Endothelial cell (in vitro differentiated cells): ENCODE results near the gene LAMTOR4. TPM values are rescaled to one million over a fixed set of nuclear protein-coding genes. Genes with fewer than 3 reads are reported as not detected.
A peak's percentile ranks its signal among the peaks of the same experiment; 100 is the strongest.

Experiments used
- DNase-seq: peaks from one replicate; pipeline ENCODE4 v3.0.0; 2021; ENCODE audit warnings: low spot score
- H3K27ac Mint-ChIP-seq: one replicate; pipeline ENCODE4 v1.8.0; 2021; ENCODE audit warnings: mixed read lengths, inconsistent platforms; ENCODE audit not compliant: unreplicated experiment
- H3K27me3 Mint-ChIP-seq: one replicate; pipeline ENCODE4 v1.8.0; 2021; ENCODE audit warnings: mild to moderate bottlenecking, moderate library complexity, mixed read lengths, inconsistent platforms; ENCODE audit not compliant: unreplicated experiment
- H3K36me3 Mint-ChIP-seq: one replicate; pipeline ENCODE4 v1.8.0; 2021; ENCODE audit warnings: mild to moderate bottlenecking, low read depth, mixed read lengths, inconsistent platforms; ENCODE audit not compliant: unreplicated experiment
- H3K4me1 Mint-ChIP-seq: one replicate; pipeline ENCODE4 v1.8.0; 2021; ENCODE audit warnings: mild to moderate bottlenecking, mixed read lengths, inconsistent platforms; ENCODE audit not compliant: unreplicated experiment
- H3K4me3 Mint-ChIP-seq: one replicate; pipeline ENCODE4 v1.8.0; 2021; ENCODE audit warnings: mild to moderate bottlenecking, mixed read lengths, inconsistent platforms; ENCODE audit not compliant: unreplicated experiment
- H3K9me3 Mint-ChIP-seq: one replicate; pipeline ENCODE4 v1.8.0; 2021; ENCODE audit warnings: mixed read lengths, inconsistent platforms; ENCODE audit not compliant: unreplicated experiment
- total RNA-seq: library from RNA; stranded (reverse); fragmentation: NEBNext Ultra II Directional; extraction: Animal tissue kit (Norgen Biotek cat#: 25700); gene quantifications from one replicate; pipeline ENCODE4 v1.2.1, GENCODE V29; 2021; ENCODE audit not compliant: unreplicated experiment
- TF ChIP-seq, protein P1 (sequence below): fragments of 200-600 bp; sonication (generic); IDR thresholded peaks from one replicate; pipeline ENCODE4 v1.5.0; 2021; ENCODE audit warnings: antibody characterized with exemption; ENCODE audit not compliant: unreplicated experiment

Gene LAMTOR4
- total RNA-seq, 1 donor from 2014 or later = 68.6 TPM

DNA sequence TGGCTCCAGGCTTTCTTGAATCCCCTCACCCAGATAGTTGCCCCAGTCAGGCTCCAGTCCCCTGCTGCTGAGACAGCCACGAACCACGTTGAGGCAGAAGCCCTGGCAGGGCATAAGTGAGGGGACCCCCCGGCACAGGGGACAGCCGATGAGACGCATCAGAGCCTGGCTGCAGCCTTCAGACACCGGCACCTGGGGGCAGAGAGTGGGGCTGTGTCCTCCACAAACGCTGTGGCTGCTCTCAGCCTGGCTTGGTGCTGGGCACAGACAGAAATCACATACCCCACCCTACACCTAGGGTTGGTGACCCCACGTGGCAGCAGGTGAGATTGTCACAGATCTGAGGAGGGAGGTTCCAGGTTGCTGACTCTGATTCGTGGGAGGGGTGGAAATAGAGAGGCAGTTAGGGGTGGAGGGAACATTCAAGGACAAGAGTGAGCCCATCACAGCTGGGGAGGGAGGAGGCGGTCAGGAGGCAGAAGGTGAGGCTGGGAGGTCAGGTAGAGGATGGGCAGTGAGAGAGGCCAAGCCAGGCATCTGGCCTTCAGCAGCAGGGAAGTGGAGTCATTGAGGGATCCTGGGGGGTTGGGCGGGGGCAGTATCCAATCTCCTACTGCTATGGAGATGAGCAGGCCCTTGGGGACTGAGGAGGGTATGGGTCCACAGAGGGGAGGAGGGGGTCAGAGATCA lies 25.2 kb downstream of the LAMTOR4 start:
- H3K36me3 Mint-ChIP-seq = peaks cover 20% of the 10 kb centered on the region
- H3K27ac Mint-ChIP-seq = no peak overlapping the region

DNA sequence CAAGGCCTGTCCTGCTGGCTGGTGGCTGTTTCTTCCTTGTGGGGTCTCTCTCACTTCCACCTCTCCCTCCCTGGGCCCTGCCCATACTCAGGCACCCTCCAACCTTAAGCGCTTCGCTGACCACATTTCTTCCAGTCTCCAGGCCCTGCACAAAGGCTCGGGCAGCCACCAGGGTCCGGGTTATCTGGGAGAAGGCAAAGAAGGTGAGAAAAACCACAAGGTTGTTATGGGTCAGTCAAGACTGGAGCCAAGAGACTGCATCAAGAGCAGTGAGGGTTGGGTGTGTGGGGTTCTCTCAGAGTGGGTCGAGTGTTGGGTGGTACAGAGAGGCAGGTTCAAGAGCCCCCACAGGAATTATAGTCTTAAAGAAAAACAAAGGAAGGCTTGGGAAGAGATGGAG lies 25.9 kb downstream of the LAMTOR4 start:
- H3K27me3 Mint-ChIP-seq = peaks cover 14% of the 10 kb centered on the region
- DNase-seq = no peak
- H3K36me3 Mint-ChIP-seq = peaks cover 20% of the 10 kb centered on the region
- peaks cover 21% of the 10 kb centered on the region for H3K4me1 Mint-ChIP-seq
- H3K27ac Mint-ChIP-seq = no peak overlapping the region
- no peaks in the 10 kb centered on the region for H3K9me3 Mint-ChIP-seq
- TF ChIP-seq, protein P1, sequence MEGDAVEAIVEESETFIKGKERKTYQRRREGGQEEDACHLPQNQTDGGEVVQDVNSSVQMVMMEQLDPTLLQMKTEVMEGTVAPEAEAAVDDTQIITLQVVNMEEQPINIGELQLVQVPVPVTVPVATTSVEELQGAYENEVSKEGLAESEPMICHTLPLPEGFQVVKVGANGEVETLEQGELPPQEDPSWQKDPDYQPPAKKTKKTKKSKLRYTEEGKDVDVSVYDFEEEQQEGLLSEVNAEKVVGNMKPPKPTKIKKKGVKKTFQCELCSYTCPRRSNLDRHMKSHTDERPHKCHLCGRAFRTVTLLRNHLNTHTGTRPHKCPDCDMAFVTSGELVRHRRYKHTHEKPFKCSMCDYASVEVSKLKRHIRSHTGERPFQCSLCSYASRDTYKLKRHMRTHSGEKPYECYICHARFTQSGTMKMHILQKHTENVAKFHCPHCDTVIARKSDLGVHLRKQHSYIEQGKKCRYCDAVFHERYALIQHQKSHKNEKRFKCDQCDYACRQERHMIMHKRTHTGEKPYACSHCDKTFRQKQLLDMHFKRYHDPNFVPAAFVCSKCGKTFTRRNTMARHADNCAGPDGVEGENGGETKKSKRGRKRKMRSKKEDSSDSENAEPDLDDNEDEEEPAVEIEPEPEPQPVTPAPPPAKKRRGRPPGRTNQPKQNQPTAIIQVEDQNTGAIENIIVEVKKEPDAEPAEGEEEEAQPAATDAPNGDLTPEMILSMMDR = no peak
- H3K4me3 Mint-ChIP-seq = no peak overlapping the region

More for the DNA sequence above, 25.2 kb downstream of the LAMTOR4 start:
- Mint-ChIP-seq H3K27me3 (peaks cover 16% of the 10 kb centered on the region), H3K9me3 (no peaks in the 10 kb centered on the region), H3K4me3 (no peak overlapping the region), H3K4me1 (peaks cover 21% of the 10 kb centered on the region)
- TF ChIP-seq, protein P1 = no peak
- no peak for DNase-seq

DNA sequence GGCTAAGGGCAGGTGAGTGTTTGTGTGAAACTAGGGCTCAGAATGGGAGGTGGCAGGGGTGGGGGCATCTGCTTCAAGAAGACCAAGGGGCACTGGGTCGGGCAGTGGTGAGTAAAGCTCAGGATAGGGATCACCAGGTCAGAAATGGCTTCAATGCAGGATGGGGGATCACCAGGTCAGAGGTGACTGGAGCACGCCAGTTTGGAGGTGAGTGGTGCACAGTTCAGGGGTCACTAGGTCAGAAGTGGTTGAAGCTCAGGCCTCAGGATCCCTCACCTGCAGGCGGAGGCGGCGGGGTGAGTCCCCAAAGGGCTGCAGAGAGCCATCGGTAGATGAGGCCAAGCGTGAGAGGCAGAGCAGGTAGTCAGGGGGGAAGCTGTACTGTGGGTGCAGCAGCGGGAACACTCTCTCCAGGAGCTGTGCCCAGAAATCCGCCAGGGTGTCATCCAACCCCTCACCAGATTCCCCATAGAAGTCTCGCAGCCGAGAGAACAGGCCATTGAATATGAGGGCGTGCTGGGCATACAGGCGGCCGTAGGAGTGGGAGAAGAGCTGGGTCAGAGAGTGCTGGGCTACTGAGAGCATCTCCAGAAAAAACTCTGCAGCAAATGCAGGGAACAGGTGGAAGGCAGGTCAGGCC lies 26.7 kb downstream of the LAMTOR4 start:
- DNase-seq = no peak
- Mint-ChIP-seq H3K36me3 (peaks cover 19% of the 10 kb centered on the region), H3K9me3 (no peaks in the 10 kb centered on the region), H3K4me1 (peaks cover 20% of the 10 kb centered on the region), H3K27me3 (peaks cover 16% of the 10 kb centered on the region), H3K27ac (peak overlapping the region; percentile 59), H3K4me3 (peak overlapping the region; percentile 81)
- TF ChIP-seq, protein P1 = no peak

DNA sequence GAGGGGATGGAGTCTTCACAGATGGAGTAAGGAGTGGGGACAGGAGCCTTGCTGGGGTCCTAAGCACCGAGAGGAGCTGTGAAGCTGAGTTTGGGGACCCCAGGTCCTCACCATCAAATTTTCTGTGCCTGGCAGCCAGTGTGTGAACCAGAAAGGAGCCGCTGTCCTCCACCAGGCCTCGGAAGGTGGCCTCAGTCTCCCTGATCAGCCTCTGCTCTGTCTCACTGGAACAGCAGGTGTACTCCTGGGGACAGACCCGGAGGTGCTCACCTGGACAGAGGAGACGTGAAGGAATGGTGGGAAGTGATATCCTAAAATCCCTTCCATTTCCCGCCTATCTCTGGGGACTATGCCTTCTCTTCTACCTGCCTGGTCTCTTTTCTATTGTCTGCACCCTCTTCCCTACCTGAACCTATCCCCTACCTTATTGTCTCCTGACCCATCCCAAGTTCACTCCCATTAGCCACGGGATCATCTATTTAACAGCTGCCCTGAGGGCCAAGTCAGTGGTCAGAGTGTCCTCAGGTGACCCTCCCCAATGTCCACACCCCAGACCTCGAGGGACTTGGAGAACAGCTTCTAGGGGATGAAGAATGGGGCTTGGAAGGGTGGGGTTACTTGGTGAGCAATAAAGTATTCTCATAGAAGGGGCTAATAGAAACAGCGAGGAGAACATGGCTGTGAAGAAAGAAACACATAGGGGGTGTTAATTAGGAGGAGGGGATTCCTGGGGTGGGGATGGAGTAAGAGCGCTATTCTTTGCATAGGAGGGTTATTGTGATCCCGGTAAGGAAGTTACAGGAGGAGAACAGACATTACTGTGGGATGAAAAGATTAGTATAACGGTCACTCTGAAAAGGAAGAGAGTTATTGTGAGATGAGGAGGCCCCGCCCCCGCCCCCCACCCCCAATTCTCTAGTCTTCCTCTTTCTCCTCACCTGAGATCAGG lies 27.7 kb downstream of the LAMTOR4 start:
- DNase-seq = no peak
- H3K36me3 Mint-ChIP-seq = peaks cover 16% of the 10 kb centered on the region
- H3K27ac Mint-ChIP-seq = peak overlapping the region; percentile 54
- TF ChIP-seq, protein P1 = no peak
- no peaks in the 10 kb centered on the region for H3K9me3 Mint-ChIP-seq
- peaks cover 24% of the 10 kb centered on the region for H3K4me1 Mint-ChIP-seq
- peaks cover 18% of the 10 kb centered on the region for H3K27me3 Mint-ChIP-seq
- peak overlapping the region; percentile 91 for H3K4me3 Mint-ChIP-seq
